Effector CD8-positive, alpha-beta T cell (primary cell): Measurements from ENCODE around the gene SLITRK5.

Experiments
- DNase-seq: peaks from one replicate; lab custom pipeline; 2025; lab: John Stamatoyannopoulos, UW

Gene SLITRK5

GRCh38 chr13:87709947-87710346 is 38.8 kb downstream of the SLITRK5 start:
- no peak for DNase-seq

- no peak for DNase-seq
Measured at GRCh38 chr13:87712012-87712411, 40.8 kb downstream of the SLITRK5 start.
